Hepatocyte (in vitro differentiated cells): ENCODE results near the gene PROSER2. TPM values are rescaled to one million over a fixed set of nuclear protein-coding genes. Genes with fewer than 3 reads are reported as not detected.

Experiments used
- DNase-seq: peaks from one replicate; pipeline ENCODE4 v3.0.0-alpha.2; 2016; ENCODE audit warnings: low spot score
- H2AFZ ChIP-seq: fragments of 200-600 bp; sonication (generic); 2 replicates; pipeline ENCODE4 v1.6.0; 2016; ENCODE audit warnings: antibody characterized with exemption, mild to moderate bottlenecking
- H3K27ac ChIP-seq: fragments of 200-600 bp; sonication (generic); 2 replicates; pipeline ENCODE4 v1.5.1; 2016; ENCODE audit warnings: mild to moderate bottlenecking
- H3K27me3 ChIP-seq: fragments of 200-600 bp; sonication (generic); 2 replicates; pipeline ENCODE4 v1.6.1; 2016
- H3K36me3 ChIP-seq: fragments of 200-600 bp; sonication (generic); replicated peaks from 2 replicates; pipeline ENCODE4 v1.5.1; 2016; ENCODE audit warnings: low read depth; ENCODE audit not compliant: insufficient read depth
- H3K4me1 ChIP-seq: fragments of 200-600 bp; sonication (generic); 2 replicates; pipeline ENCODE4 v1.5.1; 2016; ENCODE audit warnings: mild to moderate bottlenecking, moderate library complexity; ENCODE audit not compliant: insufficient read depth
- H3K4me2 ChIP-seq: fragments of 200-600 bp; sonication (generic); 2 replicates; pipeline ENCODE4 v1.6.0; 2016
- H3K4me3 ChIP-seq: fragments of 200-600 bp; sonication (generic); 2 replicates; pipeline ENCODE4 v1.5.1; 2016; ENCODE audit warnings: mild to moderate bottlenecking
- H3K79me2 ChIP-seq: fragments of 200-600 bp; sonication (generic); 2 replicates; pipeline ENCODE4 v1.6.0; 2017; ENCODE audit warnings: mild to moderate bottlenecking
- H3K9me2 ChIP-seq: fragments of 200-600 bp; sonication (generic); replicated peaks from 2 replicates; pipeline ENCODE4 v1.6.0; 2017; ENCODE audit warnings: mild to moderate bottlenecking; ENCODE audit not compliant: insufficient read depth
- H3K9me3 ChIP-seq: fragments of 200-600 bp; sonication (generic); 2 replicates; pipeline ENCODE4 v1.5.1; 2016; ENCODE audit warnings: low read depth, mild to moderate bottlenecking
- H4K20me1 ChIP-seq: fragments of 200-600 bp; sonication (generic); 2 replicates; pipeline ENCODE4 v1.6.0; 2016; ENCODE audit warnings: mild to moderate bottlenecking; ENCODE audit not compliant: insufficient read depth, poor library complexity, severe bottlenecking
- EZH2 ChIP-seq: fragments of 200-600 bp; sonication (generic); IDR thresholded peaks from 2 replicates; pipeline ENCODE4 v1.6.1; 2016; ENCODE audit warnings: antibody characterized with exemption, mild to moderate bottlenecking, borderline replicate concordance
- EZH2phosphoT487 ChIP-seq: fragments of 200-600 bp; sonication (generic); IDR thresholded peaks from one replicate; pipeline ENCODE4 v1.6.1; 2018; ENCODE audit warnings: antibody characterized with exemption, mild to moderate bottlenecking, low read depth, moderate library complexity; ENCODE audit not compliant: unreplicated experiment, severe bottlenecking
- WGBS: methylation state at CpG from one replicate; pipeline ENCODE4 v1.1.6; 2016; ENCODE audit warnings: low lambda C conversion rate; ENCODE audit errors: missing lambda C conversion rate; 5-methylcytosine and 5-hydroxymethylcytosine counted together
- polyA plus RNA-seq: library from polyadenylated mRNA; unstranded; fragments of >200 nt; fragmentation: Nextera tagmentation; extraction: Ambion mirVana; gene quantifications from 2 replicates; pipeline ENCODE4 v1.2.1, GENCODE V29; 2016
- total RNA-seq: library from RNA; depleted of rRNA; stranded (reverse); fragments of >200 nt; gene quantifications from 2 replicates; pipeline ENCODE4 v1.2.3, GENCODE V29; 2014
- TF ChIP-seq, protein P1 (sequence below): fragments of 200-600 bp; sonication (generic); IDR thresholded peaks from 2 replicates; pipeline ENCODE4 v1.5.1; 2016; ENCODE audit warnings: antibody characterized with exemption, mild to moderate bottlenecking; ENCODE audit not compliant: poor library complexity

Gene PROSER2
- total and polyA plus RNA-seq, 2 experiments from 2014 or later, result 13.3 to 39.9 TPM

- no peak overlapping the region for H3K4me2 ChIP-seq
- H4K20me1 ChIP-seq, result no peaks in the 10 kb centered on the region
- H3K27me3 ChIP-seq, result no peaks in the 10 kb centered on the region
- H3K9me2 ChIP-seq, result no peaks in the 10 kb centered on the region
- no peaks in the 10 kb centered on the region for H3K9me3 ChIP-seq
- no peak for TF ChIP-seq EZH2
- TF ChIP-seq, protein P1, sequence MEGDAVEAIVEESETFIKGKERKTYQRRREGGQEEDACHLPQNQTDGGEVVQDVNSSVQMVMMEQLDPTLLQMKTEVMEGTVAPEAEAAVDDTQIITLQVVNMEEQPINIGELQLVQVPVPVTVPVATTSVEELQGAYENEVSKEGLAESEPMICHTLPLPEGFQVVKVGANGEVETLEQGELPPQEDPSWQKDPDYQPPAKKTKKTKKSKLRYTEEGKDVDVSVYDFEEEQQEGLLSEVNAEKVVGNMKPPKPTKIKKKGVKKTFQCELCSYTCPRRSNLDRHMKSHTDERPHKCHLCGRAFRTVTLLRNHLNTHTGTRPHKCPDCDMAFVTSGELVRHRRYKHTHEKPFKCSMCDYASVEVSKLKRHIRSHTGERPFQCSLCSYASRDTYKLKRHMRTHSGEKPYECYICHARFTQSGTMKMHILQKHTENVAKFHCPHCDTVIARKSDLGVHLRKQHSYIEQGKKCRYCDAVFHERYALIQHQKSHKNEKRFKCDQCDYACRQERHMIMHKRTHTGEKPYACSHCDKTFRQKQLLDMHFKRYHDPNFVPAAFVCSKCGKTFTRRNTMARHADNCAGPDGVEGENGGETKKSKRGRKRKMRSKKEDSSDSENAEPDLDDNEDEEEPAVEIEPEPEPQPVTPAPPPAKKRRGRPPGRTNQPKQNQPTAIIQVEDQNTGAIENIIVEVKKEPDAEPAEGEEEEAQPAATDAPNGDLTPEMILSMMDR, result no peak
- TF ChIP-seq EZH2phosphoT487, result no peak
- no peak overlapping the region for H2AFZ ChIP-seq
- H3K79me2 ChIP-seq, result no peaks in the 10 kb centered on the region
- no peak overlapping the region for H3K4me3 ChIP-seq
- 94% methylated on average over 22 of the region's 22 CpGs for WGBS
- H3K4me1 ChIP-seq, result no peaks in the 10 kb centered on the region
- no peak overlapping the region for H3K27ac ChIP-seq
- no peak for DNase-seq
- H3K36me3 ChIP-seq, result no peaks in the 10 kb centered on the region
These were observed 68.8 kb downstream of the PROSER2 start for GRCh38 chr10:11891776-11892486.

GRCh38 chr10:11893749-11894278 lies 70.7 kb downstream of the PROSER2 start:
- no peaks in the 10 kb centered on the region for H4K20me1 ChIP-seq
- H2AFZ ChIP-seq, result no peak overlapping the region

DNA sequence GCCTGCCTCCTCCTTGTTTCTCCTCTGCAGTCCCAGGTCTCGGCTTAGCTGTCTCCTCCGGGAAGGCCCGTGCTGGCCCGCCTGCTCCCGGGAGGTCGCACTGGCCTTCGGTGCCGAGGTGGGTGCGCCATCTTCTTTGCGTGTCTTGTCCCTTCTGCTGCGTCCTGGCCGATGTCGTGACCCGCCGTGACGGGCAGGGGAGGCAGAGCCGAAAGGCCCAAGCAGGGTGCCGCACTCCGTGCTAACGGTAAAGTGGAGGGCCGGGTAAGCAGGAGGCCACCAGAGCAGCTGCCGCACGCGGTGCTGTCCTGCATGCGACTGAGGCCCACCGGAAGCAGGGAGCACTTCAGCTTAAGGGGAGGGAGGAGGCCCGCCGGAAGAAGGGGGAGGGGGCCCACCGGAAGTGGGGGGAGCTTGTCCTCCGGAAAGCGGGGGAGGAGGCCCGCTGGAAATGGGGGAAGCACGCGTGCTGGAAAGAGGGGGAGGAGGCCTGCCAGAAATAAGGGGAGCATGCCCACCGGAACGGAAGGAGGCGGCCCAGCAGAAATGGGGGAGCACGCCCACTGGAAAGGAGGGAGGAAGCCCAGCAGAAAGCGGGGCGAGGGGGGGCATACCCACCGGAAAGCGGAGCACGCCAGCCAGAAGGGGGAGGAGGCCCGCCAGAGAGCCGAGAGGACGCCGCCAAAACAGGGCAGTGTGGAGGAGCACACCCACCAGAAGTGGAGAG lies 71.4 kb downstream of the PROSER2 start:
- Histone ChIP-seq H3K27ac (no peak overlapping the region), H3K9me2 (no peaks in the 10 kb centered on the region), H3K27me3 (no peaks in the 10 kb centered on the region), H3K36me3 (no peaks in the 10 kb centered on the region), H3K9me3 (no peaks in the 10 kb centered on the region), H4K20me1 (no peaks in the 10 kb centered on the region), H3K4me3 (no peak overlapping the region), H3K4me1 (peaks cover 8% of the 10 kb centered on the region), H3K79me2 (no peaks in the 10 kb centered on the region), H2AFZ (no peak overlapping the region), H3K4me2 (no peak overlapping the region)
- 93% methylated on average over 28 of the region's 47 CpGs for WGBS
- TF ChIP-seq EZH2 (no peak), EZH2phosphoT487 (no peak)
- TF ChIP-seq, protein P1, result no peak
- DNase-seq, result no peak

More at GRCh38 chr10:11893749-11894278, 70.7 kb downstream of the PROSER2 start:
- Histone ChIP-seq H3K36me3 (no peaks in the 10 kb centered on the region), H3K4me3 (no peak overlapping the region), H3K27ac (no peak overlapping the region), H3K27me3 (no peaks in the 10 kb centered on the region), H3K79me2 (no peaks in the 10 kb centered on the region), H3K9me3 (no peaks in the 10 kb centered on the region), H3K4me2 (no peak overlapping the region), H3K4me1 (peaks cover 7% of the 10 kb centered on the region), H3K9me2 (no peaks in the 10 kb centered on the region)
- DNase-seq, result no peak
- 93% methylated on average over 21 of the region's 22 CpGs for WGBS
- TF ChIP-seq EZH2 (no peak), EZH2phosphoT487 (no peak)
- TF ChIP-seq, protein P1, result no peak
